Measurements from ENCODE around the gene KRTAP9-6.

GRCh38 chr17:41301204-41301790 is 36.1 kb downstream of the KRTAP9-6 start:
- TF ChIP-seq EZH2 (IDR thresholded peaks at IDR 0.05; ENCODE audit: low read length, missing control alignments), result no peak
- no peak for TF ChIP-seq CTCF (conservative IDR thresholded peaks at IDR 0.05 in 1 of 2, IDR thresholded peaks at IDR 0.05 in 1 of 2; ENCODE audit: low read depth in 1 of 2, low read length in 2 of 2)

All from fibroblast of lung (primary cell).